GM19099 (cell line): ENCODE data around the gene RAMP1.

ENCODE experiments used
- POLR2A ChIP-seq: IDR thresholded peaks from 3 replicates; pipeline ENCODE4 v1.6.1; 2011; ENCODE audit warnings: low read depth; ENCODE audit not compliant: insufficient read length; ENCODE audit errors: extremely low read depth

Gene RAMP1

DNA sequence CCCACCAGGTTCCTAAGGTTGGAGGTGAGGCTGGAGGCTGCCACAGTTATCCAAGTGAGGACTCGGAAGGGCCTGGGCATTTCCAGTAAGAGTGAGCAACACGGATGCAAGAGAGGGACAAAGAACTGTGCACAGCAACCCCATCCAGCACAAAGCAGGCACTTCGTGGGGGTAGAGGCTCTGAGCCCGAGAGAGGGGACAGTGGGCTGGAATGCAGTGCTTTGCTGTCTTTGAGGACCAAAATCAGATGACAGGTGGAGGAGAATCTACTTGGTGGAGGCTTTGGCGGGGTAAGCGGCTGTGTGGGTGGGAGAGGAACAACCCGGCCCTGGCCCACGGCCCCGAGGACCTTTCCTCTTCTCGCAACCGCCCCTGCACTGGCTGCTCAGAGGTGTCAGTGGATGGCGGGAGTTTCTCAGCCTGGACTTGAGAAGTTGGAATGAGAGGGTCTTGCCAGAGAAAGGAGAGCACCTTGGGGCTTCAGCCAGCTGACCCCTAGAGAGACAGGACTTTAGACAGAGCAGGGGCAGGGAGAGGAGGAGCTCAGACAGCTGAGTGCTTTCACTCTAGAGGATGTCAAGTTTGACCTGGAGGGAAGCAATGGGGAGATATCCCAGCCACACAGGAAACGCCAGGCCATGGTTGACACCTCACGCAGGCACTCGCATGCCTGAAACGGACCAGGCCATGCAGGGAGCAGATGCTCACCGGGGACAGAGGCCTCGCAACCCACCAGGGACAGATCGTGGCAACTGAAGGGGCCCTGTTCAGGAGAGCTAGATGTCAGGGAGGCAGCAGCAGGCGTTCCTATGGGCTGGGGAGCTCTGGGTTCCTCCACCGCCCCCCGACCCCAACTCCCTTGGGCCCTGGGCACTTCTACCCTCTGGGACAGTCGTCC, 11.6 kb downstream of the RAMP1 start:
- TF ChIP-seq POLR2A, result no peak

DNA sequence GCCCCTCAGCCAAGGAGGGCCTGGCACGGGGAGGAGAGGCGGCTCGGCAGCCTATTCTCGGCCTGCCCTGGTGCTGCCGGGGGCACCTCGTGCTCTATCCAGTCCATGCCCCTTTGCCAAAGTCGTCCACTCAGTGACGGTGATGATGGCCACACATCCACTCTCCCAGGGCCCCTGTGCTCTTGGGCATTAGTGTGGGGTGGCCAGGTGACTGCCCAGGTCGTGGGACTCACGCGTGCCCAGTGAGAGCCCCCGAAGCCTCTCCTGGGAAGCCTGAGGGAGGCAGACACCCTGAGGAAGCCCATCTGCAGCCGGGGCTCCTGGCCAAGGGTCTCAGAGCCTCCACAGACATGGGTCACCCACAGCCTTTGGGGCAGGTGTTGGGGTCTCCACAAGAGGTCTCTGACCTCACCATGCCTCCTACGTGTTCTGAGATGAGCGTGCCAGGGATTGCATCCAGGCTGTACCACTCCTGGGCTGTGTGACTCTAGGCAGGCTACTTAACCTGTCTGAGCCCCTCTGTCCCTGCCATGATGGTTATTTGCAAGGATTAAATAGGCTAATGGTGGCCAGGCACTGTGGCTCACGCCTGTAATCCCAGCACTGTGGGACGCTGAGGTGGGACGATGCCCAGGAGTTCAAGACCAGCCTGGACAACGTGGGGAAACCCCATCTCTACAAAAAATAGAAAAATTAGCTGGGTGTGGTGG, 12.9 kb downstream of the RAMP1 start:
- TF ChIP-seq POLR2A, result no peak

DNA sequence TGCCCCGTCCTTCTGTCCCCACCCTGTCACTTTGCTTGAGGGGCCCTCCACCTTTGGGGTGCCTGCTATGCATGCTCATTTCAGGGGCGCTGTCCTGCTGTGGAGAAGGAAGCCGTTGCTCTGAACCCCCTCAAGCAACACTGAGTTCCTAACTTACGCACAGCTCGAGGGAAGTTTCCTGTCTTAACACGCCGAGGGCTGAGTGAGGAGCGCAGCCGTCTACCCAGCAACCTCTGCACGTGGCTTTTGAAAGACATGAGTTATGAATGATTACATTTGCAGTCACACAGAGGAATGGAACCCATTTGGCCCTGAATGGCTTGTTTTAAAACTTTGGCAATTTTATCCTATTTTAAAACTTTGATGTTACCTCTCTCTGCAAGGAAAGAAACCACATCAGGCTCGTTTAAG, 14.0 kb downstream of the RAMP1 start:
- TF ChIP-seq POLR2A, result no peak

DNA sequence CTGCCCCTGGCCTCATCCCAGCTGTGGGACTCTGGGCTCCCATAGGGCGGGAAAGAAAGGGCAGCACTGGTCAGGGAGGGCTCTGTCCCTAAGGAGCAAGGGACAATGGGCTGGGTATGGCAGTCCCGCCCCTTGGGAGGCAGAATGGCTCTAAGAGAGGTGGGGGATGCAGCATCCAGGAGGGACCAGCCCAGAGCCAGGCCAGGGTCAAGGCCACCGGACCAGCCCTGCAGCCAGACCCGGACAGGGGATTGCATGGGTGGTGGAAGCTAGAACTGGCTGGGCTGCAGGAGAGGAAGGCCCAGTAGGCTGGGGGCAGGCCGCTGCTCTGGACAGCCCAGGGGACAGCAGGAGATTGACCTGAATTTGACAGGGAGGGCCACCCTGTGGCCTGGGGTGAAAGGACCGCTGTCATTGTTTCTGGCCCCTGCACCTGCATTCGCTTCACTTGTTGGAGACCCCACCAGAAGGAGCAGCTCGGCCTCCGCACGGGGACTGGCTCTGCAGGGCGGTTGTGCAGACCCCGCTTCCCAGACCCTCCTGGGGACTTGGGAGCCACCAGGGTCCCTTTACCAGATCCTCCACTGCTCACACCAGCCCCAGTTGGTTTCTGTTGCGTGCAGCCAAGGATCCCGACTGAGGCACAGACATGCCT, 14.6 kb downstream of the RAMP1 start:
- no peak for TF ChIP-seq POLR2A

DNA sequence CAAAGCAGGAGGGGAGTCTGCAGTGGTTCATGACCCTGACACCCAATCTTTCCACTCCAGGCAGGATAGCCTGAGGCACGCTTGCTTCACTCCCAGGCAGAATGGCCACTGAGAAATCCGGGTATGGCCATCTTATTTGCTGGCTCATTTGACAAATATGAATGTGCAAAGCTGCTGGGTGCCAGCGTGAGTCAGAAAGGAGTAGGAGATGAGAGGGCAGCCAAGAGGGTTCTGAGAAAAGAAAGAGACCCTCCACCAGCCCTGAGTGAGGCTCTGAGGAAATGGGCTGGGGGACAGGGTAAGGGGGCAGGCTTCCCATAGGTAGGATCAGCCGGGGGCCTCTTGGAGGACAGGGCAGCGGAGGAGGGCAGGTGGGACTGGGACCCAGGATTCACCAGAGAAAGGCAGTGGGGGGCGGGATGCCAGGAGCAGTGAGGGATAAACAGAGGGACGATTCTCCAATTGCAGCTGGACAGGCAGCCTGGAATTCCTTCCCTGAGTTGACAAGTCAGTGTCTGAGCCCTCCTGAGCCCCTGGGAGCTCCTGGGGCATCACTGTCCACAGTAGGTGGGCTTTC, 15.2 kb downstream of the RAMP1 start:
- TF ChIP-seq POLR2A, result no peak

DNA sequence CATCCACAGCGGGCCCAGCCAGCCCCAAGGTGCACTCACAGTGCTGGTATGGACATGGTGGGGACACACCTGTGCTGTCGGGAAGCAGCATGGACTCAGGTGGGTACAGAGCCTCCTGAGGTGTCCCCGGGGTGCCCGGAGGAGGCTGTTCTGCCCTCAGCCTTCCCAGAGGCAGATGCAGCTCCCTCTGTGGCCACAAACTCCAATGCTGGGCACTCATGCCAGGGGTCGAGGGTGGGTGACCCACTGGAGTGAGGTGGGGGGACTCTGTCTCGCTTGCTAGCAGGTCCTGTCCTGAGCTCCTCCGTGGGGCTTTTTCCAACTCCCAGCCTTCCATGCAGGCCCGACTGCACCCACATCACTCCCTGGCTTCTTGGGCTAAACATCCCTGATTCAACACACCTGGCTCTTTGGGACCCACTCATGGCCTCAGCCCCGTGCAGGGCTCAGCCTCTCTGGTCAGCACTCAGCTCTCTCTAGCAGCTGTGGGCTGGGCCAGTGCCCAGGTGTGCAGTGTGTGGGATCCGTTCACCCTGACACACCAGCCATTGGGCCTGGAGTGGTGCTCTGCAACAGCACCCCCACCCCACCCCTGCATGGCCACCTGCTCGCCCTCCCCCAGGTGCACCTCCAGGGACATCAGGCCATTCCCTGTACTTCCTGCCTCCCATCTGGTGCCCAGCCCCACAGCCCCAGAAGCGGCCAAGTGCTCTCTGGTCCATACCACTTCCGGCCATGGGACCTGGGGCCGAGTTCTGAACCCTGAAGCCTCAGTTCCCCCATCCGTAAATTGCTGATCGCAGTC, 16.0 kb downstream of the RAMP1 start:
- TF ChIP-seq POLR2A, result no peak

DNA sequence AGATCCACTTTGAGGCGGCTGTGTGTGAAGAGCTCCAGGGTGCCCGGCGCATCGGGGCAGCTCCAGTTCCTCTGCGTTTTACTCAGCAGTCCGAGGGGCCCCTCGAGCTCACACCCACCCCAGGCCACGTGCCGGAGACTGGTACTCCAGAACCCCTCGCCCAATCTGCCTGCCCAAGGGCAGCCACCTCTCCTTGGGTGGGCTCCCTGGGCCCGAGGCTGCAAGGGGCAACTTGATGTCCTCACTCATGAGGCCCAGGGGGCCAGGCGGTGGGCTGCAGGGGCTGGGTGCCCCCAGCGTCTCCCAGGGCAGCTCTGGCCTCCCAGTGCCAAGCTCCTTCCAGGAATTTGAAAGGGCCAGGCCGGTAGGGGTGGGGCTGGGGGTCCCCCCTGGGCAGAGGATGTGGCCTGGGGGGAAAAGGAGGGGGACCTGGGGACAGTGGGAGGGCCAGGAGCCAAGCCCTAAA, 16.7 kb downstream of the RAMP1 start:
- no peak for TF ChIP-seq POLR2A

DNA sequence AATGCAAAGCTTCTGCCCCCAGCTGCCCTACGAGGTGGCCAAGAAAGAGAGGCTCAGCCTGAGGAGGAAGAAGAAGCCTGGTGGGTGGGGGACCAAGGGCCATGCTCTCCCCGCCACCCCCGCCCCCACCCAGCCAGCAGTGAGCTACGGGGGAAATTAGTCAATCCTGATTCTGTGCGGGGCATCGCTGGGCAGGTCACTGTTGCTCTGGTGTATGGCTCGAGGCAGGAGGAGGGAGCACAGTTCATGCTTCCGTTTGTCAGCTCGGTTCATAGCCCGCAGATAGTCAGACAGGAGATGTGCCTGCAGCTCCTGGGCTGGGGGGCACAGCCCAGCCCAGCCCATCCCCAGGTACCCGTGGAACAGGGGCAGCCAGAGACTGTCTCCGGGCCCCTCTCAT, 17.1 kb downstream of the RAMP1 start:
- TF ChIP-seq POLR2A, result no peak

DNA sequence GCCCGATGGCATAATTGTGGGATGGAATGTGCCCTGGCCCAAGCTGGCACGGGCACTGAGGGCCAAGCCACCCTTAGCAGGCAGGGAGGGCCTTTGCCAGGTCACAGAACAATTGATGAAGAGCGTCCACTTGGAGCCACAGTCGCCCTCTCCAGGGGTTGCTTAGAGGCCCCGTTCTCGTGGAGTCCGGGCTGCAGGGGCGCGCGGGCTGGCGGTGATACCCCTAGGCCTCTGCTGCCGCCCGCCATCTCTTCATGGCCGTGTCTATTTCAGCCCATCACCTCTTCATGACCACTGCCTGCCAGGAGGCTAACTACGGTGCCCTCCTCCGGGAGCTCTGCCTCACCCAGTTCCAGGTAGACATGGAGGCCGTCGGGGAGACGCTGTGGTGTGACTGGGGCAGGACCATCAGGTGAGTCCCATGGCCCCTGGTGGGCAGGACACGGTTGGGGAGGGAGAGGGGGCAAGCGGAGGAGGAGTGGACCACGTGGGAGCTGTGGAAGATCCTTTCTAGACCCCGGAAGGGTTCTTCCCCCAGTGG, 17.6 kb downstream of the RAMP1 start:
- no peak for TF ChIP-seq POLR2A

DNA sequence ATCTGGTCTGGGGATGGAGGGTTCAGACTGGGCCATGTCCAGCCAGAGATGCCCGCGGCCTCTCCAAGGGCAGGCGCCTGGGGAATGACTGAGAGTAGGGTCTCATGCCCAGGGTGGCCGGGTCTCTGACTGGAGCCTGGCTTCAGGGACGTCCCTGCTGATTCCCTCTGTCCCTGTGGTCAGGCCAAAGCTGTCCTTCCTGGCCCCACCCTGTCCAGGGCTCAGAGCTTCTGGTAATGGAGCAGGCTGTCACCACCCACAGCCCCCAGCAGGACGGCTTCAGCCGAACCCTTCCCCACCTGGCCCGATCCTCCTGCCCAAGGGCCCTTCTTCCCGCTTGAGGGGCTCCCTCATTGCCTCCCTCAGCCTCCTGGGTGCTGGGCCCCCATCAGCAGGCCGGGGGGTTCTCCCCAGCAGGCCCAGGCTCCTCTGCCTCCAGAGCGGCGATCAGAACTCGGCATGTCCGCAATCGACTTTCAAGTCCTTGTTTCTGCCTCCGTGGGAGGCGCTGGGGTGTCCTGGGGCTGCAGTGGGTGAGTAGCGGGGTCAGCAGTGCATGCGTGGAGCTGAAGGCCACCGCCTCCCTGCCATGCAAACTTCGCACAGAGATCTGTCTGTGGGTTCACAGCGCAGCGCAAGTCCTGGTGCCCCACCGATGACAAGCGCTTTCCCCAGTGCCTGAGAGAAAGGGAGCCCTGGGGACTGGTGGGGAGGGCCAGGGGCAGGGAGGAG, 18.3 kb downstream of the RAMP1 start:
- TF ChIP-seq POLR2A, result no peak

DNA sequence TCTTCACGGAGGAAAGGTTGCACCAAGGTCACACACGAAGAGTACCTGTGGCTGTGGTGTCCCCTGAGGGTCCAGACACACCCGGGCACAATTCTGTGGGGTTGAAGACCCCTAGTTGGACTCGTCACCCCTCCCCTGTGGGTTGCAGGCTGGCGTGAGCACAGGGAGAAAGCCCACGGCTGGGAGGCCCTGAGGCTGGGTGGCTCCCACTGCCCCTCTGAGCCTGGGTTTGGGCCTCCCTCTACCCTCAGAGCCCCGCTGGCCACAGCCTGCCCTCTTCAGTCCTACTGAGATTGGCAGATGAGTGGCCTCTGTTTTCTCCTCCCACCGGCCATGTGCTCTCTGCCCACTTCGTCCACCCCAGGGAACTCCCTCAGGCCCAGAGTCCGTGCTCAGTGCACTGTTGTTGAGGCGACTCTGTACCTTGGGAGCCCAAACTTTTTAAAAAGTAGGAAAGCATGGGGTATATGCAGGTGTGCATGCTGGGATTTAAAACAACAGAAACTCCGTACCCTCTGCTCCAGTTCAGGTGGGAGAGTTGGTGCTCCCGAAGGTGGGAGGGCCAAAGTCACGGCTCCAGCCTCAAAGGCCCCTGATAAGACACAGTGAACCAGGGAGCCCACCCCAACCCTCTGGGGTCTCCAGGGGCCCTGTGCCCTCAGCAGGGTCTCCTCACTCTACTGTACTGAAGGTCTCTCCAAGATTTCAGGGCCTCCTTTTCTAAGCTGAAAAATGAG, 19.1 kb downstream of the RAMP1 start:
- no peak for TF ChIP-seq POLR2A

DNA sequence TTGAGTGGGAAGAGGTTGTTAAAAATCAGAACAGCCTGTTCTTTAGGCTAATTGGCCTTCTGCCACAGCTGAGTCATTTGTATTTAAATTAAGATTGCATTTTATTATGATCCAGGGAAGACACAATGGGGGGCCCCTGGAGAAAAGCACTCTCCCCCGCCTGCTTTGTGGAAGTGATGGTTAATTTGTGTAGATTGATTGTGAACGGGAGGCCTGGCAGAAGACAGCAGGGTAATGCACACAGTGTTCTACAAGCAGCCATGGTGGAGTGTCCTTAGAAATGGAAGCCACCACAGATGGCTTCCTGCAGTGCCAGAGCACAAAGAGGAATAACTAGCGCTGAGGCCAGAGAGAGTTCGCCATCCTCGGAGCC, 19.6 kb downstream of the RAMP1 start:
- TF ChIP-seq POLR2A, result no peak

DNA sequence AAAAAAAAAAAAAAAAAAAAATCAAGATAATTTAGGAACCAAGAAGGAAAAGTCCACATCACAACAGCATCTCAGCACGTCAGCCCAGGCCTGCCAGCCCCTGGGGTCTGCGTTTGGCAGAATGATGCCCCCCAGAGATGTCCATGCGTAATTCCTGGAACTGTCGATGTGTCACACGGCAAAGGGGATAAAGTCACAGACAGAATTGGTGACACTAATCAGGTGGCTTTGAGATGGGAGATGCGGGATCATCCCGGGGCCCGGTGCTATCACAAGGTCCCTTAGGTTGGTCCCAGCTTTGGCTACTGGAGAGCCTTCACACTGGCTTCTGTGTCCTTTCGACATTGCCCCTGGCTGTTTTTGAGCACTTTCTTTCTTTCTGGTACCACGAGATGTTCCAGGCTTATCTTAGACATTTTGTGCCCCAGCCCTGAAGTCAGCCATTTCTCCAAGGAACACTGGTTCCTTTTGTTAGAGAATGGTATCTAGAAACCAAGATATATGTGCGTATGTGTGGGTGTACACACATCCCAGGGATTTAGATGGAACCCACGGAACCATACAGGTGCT, 20.7 kb downstream of the RAMP1 start:
- TF ChIP-seq POLR2A, result no peak
